CD4-positive, alpha-beta T cell (primary cell): ENCODE measurements around the gene BCAR3. TPM values are rescaled to one million over a fixed set of nuclear protein-coding genes. Genes with fewer than 3 reads are reported as not detected.

Source experiments
- ATAC-seq: fragments of 200-7000 bp; cut with Tn5 transposase; one replicate; pipeline ENCODE4 v1.10.0; 2022; ENCODE audit warnings: mild to moderate bottlenecking; ENCODE audit not compliant: poor library complexity
- CTCF ChIA-PET: fragments of 350-600 bp; sonication (Branson Sonifier 250); formaldehyde crosslinking; loops from one replicate; lab custom pipeline; 2021; ENCODE audit warnings: antibody characterized with exemption, inconsistent platforms; lab: Charles Lee
- POLR2A ChIA-PET: fragments of 350-600 bp; sonication (Branson Sonifier 250); formaldehyde crosslinking; loops from one replicate; lab custom pipeline; 2021; ENCODE audit warnings: antibody characterized with exemption, inconsistent platforms; lab: Charles Lee
- DNase-seq, 14 experiments: peaks; one replicate each; pipeline ENCODE4 v3.0.0-alpha.2; 2013 to 2020; ENCODE audit warnings: mixed read lengths in 2 of 14
- H3K27ac ChIP-seq, 2 donors: one replicate each; pipeline versions ENCODE4 v1.5.1 to v1.7.0; 2013; ENCODE audit warnings: low read length in 2 of 2, low read depth in 1 of 2, mild to moderate bottlenecking in 1 of 2
- H3K27me3 ChIP-seq, 2 experiments: 1 replicate in 1 of 2; 2 replicates in 1 of 2; pipeline versions ENCODE4 v1.6.1 to v1.7.0; 2013; ENCODE audit warnings: low read length in 2 of 2, control low read depth in 1 of 2, mild to moderate bottlenecking in 1 of 2, moderate library complexity in 1 of 2; ENCODE audit not compliant: insufficient read depth in 2 of 2, control insufficient read depth in 1 of 2
- H3K36me3 ChIP-seq: one replicate; pipeline ENCODE4 v1.6.1; 2013; ENCODE audit warnings: low read length, control low read depth; ENCODE audit not compliant: insufficient read depth
- H3K4me1 ChIP-seq: one replicate; pipeline ENCODE4 v1.6.1; 2013; ENCODE audit warnings: low read length, control low read depth; ENCODE audit not compliant: insufficient read depth
- H3K4me3 ChIP-seq: one replicate; pipeline ENCODE4 v1.5.1; 2013; ENCODE audit warnings: mild to moderate bottlenecking, low read length, moderate library complexity
- H3K9me3 ChIP-seq, 2 experiments: 1 replicate in 1 of 2; 2 replicates in 1 of 2; pipeline versions ENCODE4 v1.6.1 to v1.7.0; 2013; ENCODE audit warnings: low read length in 2 of 2, mild to moderate bottlenecking in 2 of 2, control low read depth in 1 of 2, moderate library complexity in 1 of 2; ENCODE audit not compliant: control insufficient read depth in 1 of 2, insufficient read depth in 1 of 2
- H3K27ac Mint-ChIP-seq: one replicate; pipeline ENCODE4 v1.8.0; 2020; ENCODE audit warnings: mixed read lengths
- H3K27me3 Mint-ChIP-seq: one replicate; pipeline ENCODE4 v1.8.0; 2021; ENCODE audit warnings: mixed read lengths
- H3K36me3 Mint-ChIP-seq: one replicate; pipeline ENCODE4 v1.8.0; 2021; ENCODE audit warnings: low read depth, mixed read lengths
- H3K4me1 Mint-ChIP-seq: one replicate; pipeline ENCODE4 v1.8.0; 2021; ENCODE audit warnings: low read depth, mixed read lengths
- H3K4me3 Mint-ChIP-seq: one replicate; pipeline ENCODE4 v1.8.0; 2020; ENCODE audit warnings: mild to moderate bottlenecking, mixed read lengths
- H3K9me3 Mint-ChIP-seq: one replicate; pipeline ENCODE4 v1.8.0; 2020; ENCODE audit warnings: mixed read lengths
- intact Hi-C, 2 experiments: fragments of 100-400 bp; cut with DNase I in 1 of 2; cut with micrococcal nuclease in 1 of 2; formaldehyde crosslinking; loops; one replicate each; pipeline versions ENCODE4 v1.15.1 to v1.9.0; 2023 to 2025; cut with DNase I, micrococcal nuclease
- total RNA-seq, 174 experiments: library from RNA in 2 of 174; stranded (reverse) in 2 of 174; gene quantifications; one replicate each; pipeline ENCODE4 v1.2.3 and lab custom pipeline; 2021 to 2026
- TF ChIP-seq, protein P1 (sequence below): fragments of 200-600 bp; IDR thresholded peaks from one replicate; pipeline ENCODE4 v1.8.0; 2022; ENCODE audit warnings: antibody characterized with exemption, mild to moderate bottlenecking

Gene BCAR3
- total RNA-seq, 2 experiments from 2014 or later = 0.47 to 0.92 TPM

DNA sequence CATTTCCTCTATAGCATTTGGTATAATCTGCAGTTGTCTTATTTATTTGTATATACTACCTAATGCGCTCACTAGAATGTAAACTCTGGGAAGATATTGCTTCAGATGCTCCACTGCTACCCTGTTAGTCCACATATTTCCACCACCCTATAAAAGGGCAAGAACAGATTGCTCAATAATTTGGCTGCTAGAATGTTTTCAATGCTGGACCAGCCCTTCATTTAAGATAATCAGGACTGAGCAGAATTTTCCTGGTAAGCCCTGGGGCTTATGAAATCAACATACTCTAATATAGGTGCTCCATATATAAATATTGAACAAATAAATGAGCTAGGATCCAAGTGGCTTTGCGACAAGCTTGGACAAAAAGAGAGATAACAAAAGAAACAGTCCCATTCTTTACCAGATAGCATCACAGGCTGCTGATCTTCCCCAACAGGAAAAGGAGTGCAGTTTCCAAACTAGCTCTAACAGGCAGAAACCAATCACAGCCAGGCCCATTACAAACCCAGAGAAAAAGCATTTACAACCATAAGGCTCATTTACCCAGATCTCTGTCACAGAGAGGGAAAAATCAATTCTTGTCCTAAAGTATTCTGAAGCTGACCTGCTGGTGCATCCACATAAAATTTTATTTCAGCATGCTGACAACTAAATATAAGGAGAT, 8.3 kb downstream of the BCAR3 start:
- Histone ChIP-seq H3K27ac (no peak overlapping the region), H3K4me1 (no peaks in the 10 kb centered on the region), H3K4me3 (no peak overlapping the region), H3K9me3 (no peaks in the 10 kb centered on the region), H3K27me3 (no peaks in the 10 kb centered on the region), H3K36me3 (no peaks in the 10 kb centered on the region)
- no peaks in the 10 kb centered on the region for H3K36me3 Mint-ChIP-seq
- ChIA-PET CTCF (no interaction called here), POLR2A (interaction anchor here (0.6 kb wide), 1 partner anchor 28 kb away, joined by 3 read pairs; no protein-coding TSS in a partner anchor)
- TF ChIP-seq, protein P1, sequence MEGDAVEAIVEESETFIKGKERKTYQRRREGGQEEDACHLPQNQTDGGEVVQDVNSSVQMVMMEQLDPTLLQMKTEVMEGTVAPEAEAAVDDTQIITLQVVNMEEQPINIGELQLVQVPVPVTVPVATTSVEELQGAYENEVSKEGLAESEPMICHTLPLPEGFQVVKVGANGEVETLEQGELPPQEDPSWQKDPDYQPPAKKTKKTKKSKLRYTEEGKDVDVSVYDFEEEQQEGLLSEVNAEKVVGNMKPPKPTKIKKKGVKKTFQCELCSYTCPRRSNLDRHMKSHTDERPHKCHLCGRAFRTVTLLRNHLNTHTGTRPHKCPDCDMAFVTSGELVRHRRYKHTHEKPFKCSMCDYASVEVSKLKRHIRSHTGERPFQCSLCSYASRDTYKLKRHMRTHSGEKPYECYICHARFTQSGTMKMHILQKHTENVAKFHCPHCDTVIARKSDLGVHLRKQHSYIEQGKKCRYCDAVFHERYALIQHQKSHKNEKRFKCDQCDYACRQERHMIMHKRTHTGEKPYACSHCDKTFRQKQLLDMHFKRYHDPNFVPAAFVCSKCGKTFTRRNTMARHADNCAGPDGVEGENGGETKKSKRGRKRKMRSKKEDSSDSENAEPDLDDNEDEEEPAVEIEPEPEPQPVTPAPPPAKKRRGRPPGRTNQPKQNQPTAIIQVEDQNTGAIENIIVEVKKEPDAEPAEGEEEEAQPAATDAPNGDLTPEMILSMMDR = no peak
- intact Hi-C loops = no loop called here
- H3K27ac Mint-ChIP-seq = no peak overlapping the region
- H3K9me3 Mint-ChIP-seq = no peaks in the 10 kb centered on the region
- no peak for ATAC-seq
- H3K4me1 Mint-ChIP-seq = no peaks in the 10 kb centered on the region
- H3K27me3 Mint-ChIP-seq = peaks cover 8% of the 10 kb centered on the region
- no peak for DNase-seq
- H3K4me3 Mint-ChIP-seq = no peak overlapping the region

DNA sequence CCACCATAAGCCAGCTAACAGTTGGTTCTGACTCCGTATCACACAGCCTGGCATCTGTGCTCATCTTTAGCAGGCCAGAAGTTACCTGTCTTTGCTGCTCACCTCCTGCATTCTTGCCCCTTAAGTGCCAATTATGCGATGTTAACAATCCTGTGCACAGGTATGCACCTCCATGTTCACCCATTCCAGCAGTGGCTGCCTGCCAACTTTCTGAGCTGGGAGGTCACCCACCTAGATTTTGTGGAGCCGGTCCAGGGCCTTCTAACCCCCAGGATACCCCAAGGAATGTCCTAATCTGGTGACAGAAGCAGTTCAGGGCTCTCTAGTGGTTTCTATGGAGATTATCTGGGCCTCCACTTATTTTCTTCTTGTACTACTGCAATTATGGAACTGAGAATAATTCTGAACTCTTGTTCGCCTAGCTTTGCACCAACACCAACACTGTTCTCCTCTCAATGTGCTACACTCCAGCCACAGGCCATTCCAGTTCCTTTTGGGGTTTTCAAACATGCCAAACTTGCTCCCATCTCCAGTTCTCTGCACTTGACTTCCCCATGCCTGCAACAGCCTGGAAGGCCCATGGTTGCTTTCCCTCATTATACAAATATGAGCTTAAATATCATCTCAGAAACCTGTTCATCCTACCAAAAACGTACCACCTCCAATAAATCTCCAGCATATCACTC, 9.0 kb downstream of the BCAR3 start:
- DNase-seq = no peak
- intact Hi-C loops = no loop called here
- ChIA-PET CTCF (interaction anchor here (1.0 to 1.5 kb wide), 2 partner anchors 146 to 172 kb away, joined by 3 read pairs; no protein-coding TSS in a partner anchor), POLR2A (no interaction called here)
- Mint-ChIP-seq H3K9me3 (no peaks in the 10 kb centered on the region), H3K27me3 (peaks cover 4% of the 10 kb centered on the region), H3K4me1 (no peaks in the 10 kb centered on the region), H3K4me3 (no peak overlapping the region), H3K36me3 (no peaks in the 10 kb centered on the region), H3K27ac (no peak overlapping the region)
- no peak overlapping the region for H3K4me3 ChIP-seq
- no peaks in the 10 kb centered on the region for H3K36me3 ChIP-seq
- H3K27ac ChIP-seq = no peak overlapping the region
- H3K9me3 ChIP-seq = no peaks in the 10 kb centered on the region
- H3K4me1 ChIP-seq = no peaks in the 10 kb centered on the region
- TF ChIP-seq, protein P1 = no peak
- H3K27me3 ChIP-seq = no peaks in the 10 kb centered on the region
- ATAC-seq = no peak

DNA sequence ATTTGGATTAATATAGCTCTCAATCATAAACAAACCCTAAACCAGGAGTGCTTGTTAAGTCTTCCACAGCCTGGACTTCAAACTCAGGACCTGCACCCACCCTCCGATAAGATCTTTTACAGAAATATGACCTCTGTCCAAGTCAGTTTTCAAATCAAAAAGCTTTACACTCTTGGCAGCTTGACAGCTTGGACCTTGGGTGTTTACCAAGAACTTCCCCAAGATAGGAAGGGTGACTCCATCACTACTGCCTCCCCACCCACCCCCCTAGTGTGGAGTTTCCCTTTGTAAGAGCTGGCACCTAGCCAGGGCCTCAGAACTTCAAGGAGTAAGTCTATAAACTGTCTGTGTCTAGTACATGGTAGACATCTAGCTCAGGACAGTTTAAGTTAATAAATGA, 9.6 kb downstream of the BCAR3 start:
- intact Hi-C loops = no loop called here
- H3K9me3 ChIP-seq = no peaks in the 10 kb centered on the region
- no peaks in the 10 kb centered on the region for H3K27me3 ChIP-seq
- no peaks in the 10 kb centered on the region for H3K36me3 ChIP-seq
- no peaks in the 10 kb centered on the region for H3K4me1 ChIP-seq
- TF ChIP-seq, protein P1 = no peak
- H3K27ac ChIP-seq = no peak overlapping the region
- no peak overlapping the region for H3K27ac Mint-ChIP-seq
- peak in 2 of 14 experiments; percentile 48 to 58 for DNase-seq
- POLR2A ChIA-PET = no interaction called here
- H3K9me3 Mint-ChIP-seq = no peaks in the 10 kb centered on the region
- ATAC-seq = no peak
- no peak overlapping the region for H3K4me3 Mint-ChIP-seq
- CTCF ChIA-PET = interaction anchor here (1.0 to 1.5 kb wide), 2 partner anchors 147 to 172 kb away, joined by 3 read pairs; no protein-coding TSS in a partner anchor
- H3K4me1 Mint-ChIP-seq = no peaks in the 10 kb centered on the region
- H3K36me3 Mint-ChIP-seq = no peaks in the 10 kb centered on the region
- peaks cover 4% of the 10 kb centered on the region for H3K27me3 Mint-ChIP-seq
- H3K4me3 ChIP-seq = no peak overlapping the region
